Measurements from ENCODE around the gene TAMALIN.

Gene TAMALIN

GRCh38 chr12:51970904-51971646 lies 35.7 kb upstream of the TAMALIN start:
- Histone ChIP-seq H3K36me3 (ENCODE audit: control insufficient read depth in 5 of 5, insufficient read depth in 5 of 5, low read length in 5 of 5) (peaks cover 0 to 11% (median 10%) of the 10 kb centered on the region in 5 donors), H3K4me1 (ENCODE audit: control insufficient read depth in 5 of 5, insufficient read depth in 5 of 5, low read length in 5 of 5) (peaks cover 8 to 49% (median 42%) of the 10 kb centered on the region in 5 donors), H3K4me3 (ENCODE audit: low read depth in 1 of 5, low read length in 5 of 5) (no peak overlapping the region), H3K27me3 (ENCODE audit: control insufficient read depth in 5 of 5, insufficient read depth in 4 of 5, low read length in 5 of 5) (no peaks in the 10 kb centered on the region), H3K9me3 (ENCODE audit: control insufficient read depth in 5 of 5, low read length in 5 of 5) (no peaks in the 10 kb centered on the region), H3K9ac (ENCODE audit: low read length in 5 of 5) (no peak overlapping the region), H3K27ac (ENCODE audit: low read depth, low read length) (no peak overlapping the region)

GRCh38 chr12:51971679-51972421 lies 34.9 kb upstream of the TAMALIN start:
- Histone ChIP-seq H3K27me3 (ENCODE audit: control insufficient read depth in 5 of 5, insufficient read depth in 4 of 5, low read length in 5 of 5) (no peaks in the 10 kb centered on the region), H3K27ac (ENCODE audit: low read depth, low read length) (peak overlapping the region; percentile 60), H3K9ac (ENCODE audit: low read length in 5 of 5) (no peak overlapping the region), H3K36me3 (ENCODE audit: control insufficient read depth in 5 of 5, insufficient read depth in 5 of 5, low read length in 5 of 5) (peaks cover 0 to 19% (median 18%) of the 10 kb centered on the region in 5 donors), H3K9me3 (ENCODE audit: control insufficient read depth in 5 of 5, low read length in 5 of 5) (no peaks in the 10 kb centered on the region), H3K4me3 (ENCODE audit: low read depth in 1 of 5, low read length in 5 of 5) (no peak overlapping the region), H3K4me1 (ENCODE audit: control insufficient read depth in 5 of 5, insufficient read depth in 5 of 5, low read length in 5 of 5) (peaks cover 8 to 49% (median 42%) of the 10 kb centered on the region in 5 donors)

GRCh38 chr12:51972422-51972812 lies 34.3 kb upstream of the TAMALIN start:
- H3K9ac ChIP-seq (ENCODE audit: low read length in 5 of 5), result peak overlapping the region in 1 of 5 donors; percentile 47

GRCh38 chr12:51972849-51973273 lies 33.9 kb upstream of the TAMALIN start:
- Histone ChIP-seq H3K27ac (ENCODE audit: low read depth, low read length) (peak overlapping the region; percentile 60), H3K36me3 (ENCODE audit: control insufficient read depth in 5 of 5, insufficient read depth in 5 of 5, low read length in 5 of 5) (peaks cover 2 to 28% (median 25%) of the 10 kb centered on the region in 5 donors), H3K27me3 (ENCODE audit: control insufficient read depth in 5 of 5, insufficient read depth in 4 of 5, low read length in 5 of 5) (no peaks in the 10 kb centered on the region), H3K9ac (ENCODE audit: low read length in 5 of 5) (peak overlapping the region in 2 of 5 donors; percentile 47 to 49), H3K4me1 (ENCODE audit: control insufficient read depth in 5 of 5, insufficient read depth in 5 of 5, low read length in 5 of 5) (peaks cover 8 to 47% (median 42%) of the 10 kb centered on the region in 5 donors), H3K9me3 (ENCODE audit: control insufficient read depth in 5 of 5, low read length in 5 of 5) (no peaks in the 10 kb centered on the region), H3K4me3 (ENCODE audit: low read depth in 1 of 5, low read length in 5 of 5) (no peak overlapping the region)

More at GRCh38 chr12:51972422-51972812, 34.3 kb upstream of the TAMALIN start:
- H3K4me3 ChIP-seq (ENCODE audit: low read depth in 1 of 5, low read length in 5 of 5), result no peak overlapping the region
- no peaks in the 10 kb centered on the region for H3K27me3 ChIP-seq (ENCODE audit: control insufficient read depth in 5 of 5, insufficient read depth in 4 of 5, low read length in 5 of 5)
- peaks cover 8 to 49% (median 43%) of the 10 kb centered on the region in 5 donors for H3K4me1 ChIP-seq (ENCODE audit: control insufficient read depth in 5 of 5, insufficient read depth in 5 of 5, low read length in 5 of 5)
- H3K9me3 ChIP-seq (ENCODE audit: control insufficient read depth in 5 of 5, low read length in 5 of 5), result no peaks in the 10 kb centered on the region
- peak overlapping the region; percentile 60 for H3K27ac ChIP-seq (ENCODE audit: low read depth, low read length)
- H3K36me3 ChIP-seq (ENCODE audit: control insufficient read depth in 5 of 5, insufficient read depth in 5 of 5, low read length in 5 of 5), result peaks cover 0 to 24% (median 23%) of the 10 kb centered on the region in 5 donors

GRCh38 chr12:51973560-51973959 lies 33.2 kb upstream of the TAMALIN start:
- Histone ChIP-seq H3K27me3 (ENCODE audit: control insufficient read depth in 5 of 5, insufficient read depth in 4 of 5, low read length in 5 of 5) (no peaks in the 10 kb centered on the region), H3K4me3 (ENCODE audit: low read depth in 1 of 5, low read length in 5 of 5) (no peak overlapping the region), H3K4me1 (ENCODE audit: control insufficient read depth in 5 of 5, insufficient read depth in 5 of 5, low read length in 5 of 5) (peaks cover 8 to 43% (median 39%) of the 10 kb centered on the region in 5 donors), H3K9me3 (ENCODE audit: control insufficient read depth in 5 of 5, low read length in 5 of 5) (no peaks in the 10 kb centered on the region), H3K27ac (ENCODE audit: low read depth, low read length) (peak overlapping the region; percentile 60), H3K36me3 (ENCODE audit: control insufficient read depth in 5 of 5, insufficient read depth in 5 of 5, low read length in 5 of 5) (peaks cover 4 to 34% (median 28%) of the 10 kb centered on the region in 5 donors), H3K9ac (ENCODE audit: low read length in 5 of 5) (peak overlapping the region in 2 of 5 donors; percentile 47 to 49)

- H3K27me3 ChIP-seq (ENCODE audit: control insufficient read depth in 5 of 5, insufficient read depth in 4 of 5, low read length in 5 of 5), result no peaks in the 10 kb centered on the region
- H3K36me3 ChIP-seq (ENCODE audit: control insufficient read depth in 5 of 5, insufficient read depth in 5 of 5, low read length in 5 of 5), result peaks cover 4 to 34% (median 28%) of the 10 kb centered on the region in 5 donors
- no peak overlapping the region for H3K9ac ChIP-seq (ENCODE audit: low read length in 5 of 5)
- H3K9me3 ChIP-seq (ENCODE audit: control insufficient read depth in 5 of 5, low read length in 5 of 5), result no peaks in the 10 kb centered on the region
- peaks cover 8 to 43% (median 39%) of the 10 kb centered on the region in 5 donors for H3K4me1 ChIP-seq (ENCODE audit: control insufficient read depth in 5 of 5, insufficient read depth in 5 of 5, low read length in 5 of 5)
- no peak overlapping the region for H3K4me3 ChIP-seq (ENCODE audit: low read depth in 1 of 5, low read length in 5 of 5)
- H3K27ac ChIP-seq (ENCODE audit: low read depth, low read length), result no peak overlapping the region
Observed at GRCh38 chr12:51974646-51975045, 32.1 kb upstream of the TAMALIN start.

- Histone ChIP-seq H3K9ac (ENCODE audit: low read length in 5 of 5) (no peak overlapping the region), H3K9me3 (ENCODE audit: control insufficient read depth in 5 of 5, low read length in 5 of 5) (no peaks in the 10 kb centered on the region), H3K27me3 (ENCODE audit: control insufficient read depth in 5 of 5, insufficient read depth in 4 of 5, low read length in 5 of 5) (no peaks in the 10 kb centered on the region), H3K27ac (ENCODE audit: low read depth, low read length) (no peak overlapping the region), H3K4me3 (ENCODE audit: low read depth in 1 of 5, low read length in 5 of 5) (no peak overlapping the region), H3K36me3 (ENCODE audit: control insufficient read depth in 5 of 5, insufficient read depth in 5 of 5, low read length in 5 of 5) (peaks cover 4 to 34% (median 28%) of the 10 kb centered on the region in 5 donors), H3K4me1 (ENCODE audit: control insufficient read depth in 5 of 5, insufficient read depth in 5 of 5, low read length in 5 of 5) (peaks cover 8 to 42% (median 39%) of the 10 kb centered on the region in 5 donors)
Observed at GRCh38 chr12:51975196-51975595, 31.6 kb upstream of the TAMALIN start.

- Histone ChIP-seq H3K4me3 (ENCODE audit: low read depth in 1 of 5, low read length in 5 of 5) (no peak overlapping the region), H3K27me3 (ENCODE audit: control insufficient read depth in 5 of 5, insufficient read depth in 4 of 5, low read length in 5 of 5) (no peaks in the 10 kb centered on the region), H3K4me1 (ENCODE audit: control insufficient read depth in 5 of 5, insufficient read depth in 5 of 5, low read length in 5 of 5) (peaks cover 8 to 40% (median 36%) of the 10 kb centered on the region in 5 donors), H3K27ac (ENCODE audit: low read depth, low read length) (no peak overlapping the region), H3K36me3 (ENCODE audit: control insufficient read depth in 5 of 5, insufficient read depth in 5 of 5, low read length in 5 of 5) (peaks cover 7 to 44% (median 34%) of the 10 kb centered on the region in 5 donors), H3K9me3 (ENCODE audit: control insufficient read depth in 5 of 5, low read length in 5 of 5) (no peaks in the 10 kb centered on the region), H3K9ac (ENCODE audit: low read length in 5 of 5) (no peak overlapping the region)
Observed at GRCh38 chr12:51976376-51977160, 30.2 kb upstream of the TAMALIN start.

GRCh38 chr12:51977320-51977753 lies 29.4 kb upstream of the TAMALIN start:
- no peak overlapping the region for H3K27ac ChIP-seq (ENCODE audit: low read depth, low read length)
- peaks cover 6 to 32% (median 28%) of the 10 kb centered on the region in 5 donors for H3K4me1 ChIP-seq (ENCODE audit: control insufficient read depth in 5 of 5, insufficient read depth in 5 of 5, low read length in 5 of 5)
- H3K9me3 ChIP-seq (ENCODE audit: control insufficient read depth in 5 of 5, low read length in 5 of 5), result no peaks in the 10 kb centered on the region
- H3K9ac ChIP-seq (ENCODE audit: low read length in 5 of 5), result no peak overlapping the region
- H3K36me3 ChIP-seq (ENCODE audit: control insufficient read depth in 5 of 5, insufficient read depth in 5 of 5, low read length in 5 of 5), result peaks cover 7 to 51% (median 41%) of the 10 kb centered on the region in 5 donors
- H3K27me3 ChIP-seq (ENCODE audit: control insufficient read depth in 5 of 5, insufficient read depth in 4 of 5, low read length in 5 of 5), result no peaks in the 10 kb centered on the region
- H3K4me3 ChIP-seq (ENCODE audit: low read depth in 1 of 5, low read length in 5 of 5), result no peak overlapping the region
